ENCODE data around the gene CNTNAP4.

GRCh38 chr16:76378020-76378419 lies 100.8 kb downstream of the CNTNAP4 start:
- TF ChIP-seq CTCF (optimal IDR thresholded peaks at IDR 0.05 in 1 of 3, IDR thresholded peaks at IDR 0.05 in 1 of 3, conservative IDR thresholded peaks at IDR 0.05 in 1 of 3; ENCODE audit: extremely low read depth in 1 of 3, insufficient read depth in 2 of 3, low read length in 3 of 3) (no peak), EZH2 (IDR thresholded peaks at IDR 0.05; ENCODE audit: low read length) (no peak)

Data from keratinocyte (primary cell).